Activated CD8-positive, alpha-beta memory T cell treated with anti-CD3 and anti-CD28 coated beads, Interleukin-2, amount 50 U/mL, for 1 hour (primary cell): ENCODE measurements around the gene TP53TG3B.
"Not testable (repeated sequence)": the region's sequence is repeated elsewhere in the genome, so short reads cannot be mapped to it uniquely, and the experiment has no call there.

Experiments used
- DNase-seq: peaks from one replicate; pipeline ENCODE4 v3.0.0-alpha.2; 2020; ENCODE audit errors: extremely low read depth

Gene TP53TG3B, protein sequence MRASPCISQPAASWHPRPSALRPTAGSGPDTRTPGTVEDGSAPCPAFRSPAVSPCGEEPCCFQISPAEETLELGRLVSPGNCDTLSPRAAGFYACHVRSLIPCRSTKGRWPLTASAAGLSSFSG

GRCh38 chr16:33360541-33360940 lies at the start of gene TP53TG3B:
TP53TG3B (plus strand) TSS chr16:33360841; CDS start chr16:33360909, 68 bp downstream.
- DNase-seq, result not testable (repeated sequence)

GRCh38 chr16:33336226-33337012 lies 24.2 kb upstream of the TP53TG3B start:
- DNase-seq, result not testable (repeated sequence)

DNA sequence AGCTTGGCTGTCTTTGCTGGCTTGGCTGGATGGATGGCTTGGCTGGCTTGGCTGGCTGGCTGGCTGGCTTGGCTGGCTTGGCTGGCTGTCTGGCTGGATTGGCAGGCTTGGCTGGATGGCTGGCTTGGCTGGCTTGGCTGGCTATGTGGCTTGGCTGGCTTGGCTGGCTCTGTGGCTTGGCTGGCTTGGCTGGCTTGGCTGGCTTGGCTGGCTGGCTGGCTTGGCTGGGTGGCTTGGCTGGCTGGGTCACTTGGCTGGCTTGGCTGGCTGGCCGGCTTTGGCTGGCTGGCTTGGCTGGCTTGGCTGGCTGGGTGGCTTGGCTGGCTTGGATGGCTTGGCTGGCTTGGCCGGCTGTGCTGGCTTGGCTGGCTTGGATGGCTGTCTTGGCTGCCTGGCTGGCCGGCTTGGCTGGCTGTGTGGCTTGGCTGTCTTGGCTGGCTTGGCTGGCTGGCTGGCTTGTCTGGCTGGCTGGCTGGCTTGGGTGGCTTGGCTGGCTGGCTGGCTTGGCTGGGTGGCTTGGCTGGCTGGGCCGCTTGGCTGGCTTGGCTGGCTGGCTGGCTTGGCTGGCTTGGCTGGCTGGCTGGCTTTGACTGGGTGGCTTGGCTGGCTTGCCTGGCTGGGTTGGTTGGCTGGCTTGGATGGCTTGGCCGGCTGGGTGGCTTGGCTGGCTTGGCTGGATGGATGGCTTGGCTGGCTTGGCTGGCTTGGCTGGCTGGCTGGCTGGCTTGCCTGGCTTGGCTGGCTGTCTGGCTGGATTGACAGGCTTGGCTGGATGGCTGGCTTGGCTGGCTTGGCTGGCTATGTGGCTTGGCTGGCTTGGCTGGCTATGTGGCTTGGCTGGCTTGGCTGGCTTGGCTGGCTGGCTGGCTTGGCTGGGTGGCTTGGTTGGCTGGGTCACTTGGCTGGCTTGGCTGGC lies 22.8 kb upstream of the TP53TG3B start:
- not testable (repeated sequence) for DNase-seq

GRCh38 chr16:33338543-33338951 lies 22.1 kb upstream of the TP53TG3B start:
- not testable (repeated sequence) for DNase-seq

DNA sequence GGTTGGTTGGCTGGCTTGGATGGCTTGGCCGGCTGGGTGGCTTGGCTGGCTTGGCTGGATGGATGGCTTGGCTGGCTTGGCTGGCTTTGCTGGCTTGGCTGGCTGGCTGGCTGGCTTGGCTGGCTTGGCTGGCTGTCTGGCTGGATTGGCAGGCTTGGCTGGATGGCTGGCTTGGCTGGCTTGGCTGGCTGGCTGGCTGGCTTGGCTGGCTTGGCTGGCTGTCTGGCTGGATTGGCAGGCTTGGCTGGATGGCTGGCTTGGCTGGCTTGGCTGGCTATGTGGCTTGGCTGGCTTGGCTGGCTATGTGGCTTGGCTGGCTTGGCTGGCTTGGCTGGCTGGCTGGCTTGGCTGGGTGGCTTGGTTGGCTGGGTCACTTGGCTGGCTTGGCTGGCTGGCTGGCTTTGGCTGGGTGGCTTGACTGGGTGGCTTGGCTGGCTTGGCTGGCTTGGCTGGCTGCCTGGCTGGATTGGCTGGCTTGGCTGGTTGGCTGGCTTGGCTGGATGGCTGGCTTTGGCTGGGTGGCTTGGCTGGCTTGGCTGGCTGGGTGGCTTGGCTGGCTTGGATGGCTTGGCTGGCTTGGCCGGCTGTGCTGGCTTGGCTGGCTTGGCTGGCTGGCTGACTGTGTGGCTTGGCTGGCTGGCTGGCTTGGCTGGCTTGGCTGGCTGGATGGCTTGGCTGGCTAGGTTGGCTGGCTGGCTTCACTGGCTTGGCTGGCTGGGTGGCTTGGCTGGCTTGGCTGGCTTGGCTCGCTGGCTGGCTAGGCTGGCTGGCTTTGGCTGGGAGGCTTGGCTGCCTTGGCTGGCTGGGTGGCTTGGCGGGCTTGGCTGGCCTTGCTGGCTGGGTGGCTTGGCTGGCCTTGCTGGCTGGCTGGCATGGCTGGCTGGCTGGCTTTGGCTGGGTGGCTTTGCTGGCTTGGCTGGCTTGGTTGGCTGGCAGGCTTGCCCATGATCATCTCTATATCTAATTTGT lies 21.3 kb upstream of the TP53TG3B start:
- DNase-seq, result not testable (repeated sequence)
